Measurements from ENCODE around the gene TNS2.

- no peak for TF ChIP-seq EP300 (IDR thresholded peaks at IDR 0.05)
- no peak for TF ChIP-seq CTCF (IDR thresholded peaks at IDR 0.05)
Observed at GRCh38 chr12:53097207-53097563, 47.3 kb downstream of the TNS2 start.

Measured in ovary (tissue), 3 donors.